HepG2 (cell line): ENCODE results near the gene TOX4. TPM values are rescaled to one million over a fixed set of nuclear protein-coding genes. Genes with fewer than 3 reads are reported as not detected.
A peak's percentile ranks its signal among the peaks of the same experiment; 100 is the strongest.

Experiments
- ARID2 ChIP-seq: sonication (generic); formaldehyde crosslinking; IDR thresholded peaks from 2 replicates; pipeline ENCODE4 v1.8.1; 2022; ENCODE audit warnings: mild to moderate bottlenecking, missing genetic modification reagents, borderline replicate concordance
- CBFB ChIP-seq: sonication (generic); formaldehyde crosslinking; IDR thresholded peaks from 2 replicates; pipeline ENCODE4 v1.4.0; 2020; ENCODE audit warnings: missing genetic modification reagents
- GLI4 ChIP-seq: sonication (generic); formaldehyde crosslinking; IDR thresholded peaks from 2 replicates; pipeline ENCODE4 v1.5.1; 2020; ENCODE audit warnings: missing genetic modification reagents, mild to moderate bottlenecking, moderate library complexity, borderline replicate concordance
- IKZF5 ChIP-seq: IDR thresholded peaks from 2 replicates; pipeline ENCODE4 v1.6.1; 2018; ENCODE audit warnings: missing genetic modification reagents, mild to moderate bottlenecking, missing compliant biosample characterization
- JARID2 ChIP-seq: sonication (generic); formaldehyde crosslinking; IDR thresholded peaks from 2 replicates; pipeline ENCODE4 v1.8.1; 2023; ENCODE audit warnings: missing genetic modification reagents, inconsistent platforms; ENCODE audit not compliant: insufficient replicate concordance
- LRRFIP1 ChIP-seq: sonication (generic); formaldehyde crosslinking; conservative IDR thresholded peaks from 2 replicates; pipeline ENCODE4 v1.4.0; 2020; ENCODE audit warnings: missing genetic modification reagents
- PCBP2 ChIP-seq: fragments of 200-400 bp; formaldehyde crosslinking; optimal IDR thresholded peaks from 2 replicates; pipeline ENCODE3; 2018; ENCODE audit warnings: low read length, low read depth; ENCODE audit not compliant: poor library complexity, severe bottlenecking
- STAT5B ChIP-seq: sonication (generic); formaldehyde crosslinking; IDR thresholded peaks from 2 replicates; pipeline ENCODE4 v1.4.0; 2020; ENCODE audit warnings: missing genetic modification reagents
- ZNF20 ChIP-seq: sonication (generic); formaldehyde crosslinking; IDR thresholded peaks from 2 replicates; pipeline ENCODE4 v1.4.0; 2020; ENCODE audit warnings: mild to moderate bottlenecking, moderate library complexity, missing genetic modification reagents
- ZNF263 ChIP-seq: sonication (generic); formaldehyde crosslinking; IDR thresholded peaks from 2 replicates; pipeline ENCODE4 v1.4.0; 2020; ENCODE audit warnings: missing genetic modification reagents
- ZNF274 ChIP-seq: sonication (generic); formaldehyde crosslinking; IDR thresholded peaks from 2 replicates; pipeline ENCODE4 v1.5.1; 2020; ENCODE audit warnings: mild to moderate bottlenecking, missing genetic modification reagents
- ZNF513 ChIP-seq: sonication (generic); formaldehyde crosslinking; conservative IDR thresholded peaks from 2 replicates; pipeline ENCODE4 v1.5.0; 2020; ENCODE audit warnings: missing genetic modification reagents
- ZNF75D ChIP-seq: sonication (generic); formaldehyde crosslinking; IDR thresholded peaks from 2 replicates; pipeline ENCODE4 v1.8.1; 2023; ENCODE audit warnings: missing genetic modification reagents, mild to moderate bottlenecking, borderline replicate concordance
- polyA plus RNA-seq, 8 experiments: library from polyadenylated mRNA; depleted of rRNA in 3 of 8; stranded (reverse) in 7 of 8; unstranded in 1 of 8; fragments of >200 nt; fragmentation: Illumina TruSeq in 4 of 8; extraction: Trizol in 4 of 8; gene quantifications; 2 replicates each; pipeline versions ENCODE4 v1.2.1 to v1.2.3, GENCODE V29; 2011 to 2016; ENCODE audit warnings: low read depth in 4 of 8, missing spikeins in 1 of 8, mixed read lengths in 1 of 8; ENCODE audit not compliant: insufficient read depth in 1 of 8
- total RNA-seq, 5 experiments: library from RNA; depleted of rRNA; stranded (reverse); fragments of >200 nt; fragmentation: Illumina TruSeq; extraction: Trizol; gene quantifications; 2 replicates each; pipeline ENCODE4 v1.2.3, GENCODE V29; 2016; ENCODE audit warnings: low read depth in 1 of 5
- TF ChIP-seq, protein P1 (sequence below): sonication (generic); formaldehyde crosslinking; IDR thresholded peaks from 2 replicates; pipeline ENCODE4 v1.4.0; 2020; ENCODE audit warnings: missing genetic modification reagents
- TF ChIP-seq, protein P2 (sequence below): sonication (generic); formaldehyde crosslinking; IDR thresholded peaks from 2 replicates; pipeline ENCODE4 v1.4.0; 2020; ENCODE audit warnings: mild to moderate bottlenecking, missing genetic modification reagents
- TF ChIP-seq, protein P3 (sequence below): sonication (generic); formaldehyde crosslinking; IDR thresholded peaks from 2 replicates; pipeline ENCODE4 v1.5.0; 2020; ENCODE audit warnings: missing genetic modification reagents, mild to moderate bottlenecking, borderline replicate concordance
- TF ChIP-seq, protein P4 (sequence below): sonication (generic); formaldehyde crosslinking; IDR thresholded peaks from 2 replicates; pipeline ENCODE4 v1.5.1; 2020; ENCODE audit warnings: missing genetic modification reagents, mild to moderate bottlenecking, borderline replicate concordance

Gene TOX4
- total and polyA plus RNA-seq, 2 of the 13 experiments (the other 11 are each of a cell fraction or from before 2014, with no cell fraction given): 71.8 to 163 TPM

DNA sequence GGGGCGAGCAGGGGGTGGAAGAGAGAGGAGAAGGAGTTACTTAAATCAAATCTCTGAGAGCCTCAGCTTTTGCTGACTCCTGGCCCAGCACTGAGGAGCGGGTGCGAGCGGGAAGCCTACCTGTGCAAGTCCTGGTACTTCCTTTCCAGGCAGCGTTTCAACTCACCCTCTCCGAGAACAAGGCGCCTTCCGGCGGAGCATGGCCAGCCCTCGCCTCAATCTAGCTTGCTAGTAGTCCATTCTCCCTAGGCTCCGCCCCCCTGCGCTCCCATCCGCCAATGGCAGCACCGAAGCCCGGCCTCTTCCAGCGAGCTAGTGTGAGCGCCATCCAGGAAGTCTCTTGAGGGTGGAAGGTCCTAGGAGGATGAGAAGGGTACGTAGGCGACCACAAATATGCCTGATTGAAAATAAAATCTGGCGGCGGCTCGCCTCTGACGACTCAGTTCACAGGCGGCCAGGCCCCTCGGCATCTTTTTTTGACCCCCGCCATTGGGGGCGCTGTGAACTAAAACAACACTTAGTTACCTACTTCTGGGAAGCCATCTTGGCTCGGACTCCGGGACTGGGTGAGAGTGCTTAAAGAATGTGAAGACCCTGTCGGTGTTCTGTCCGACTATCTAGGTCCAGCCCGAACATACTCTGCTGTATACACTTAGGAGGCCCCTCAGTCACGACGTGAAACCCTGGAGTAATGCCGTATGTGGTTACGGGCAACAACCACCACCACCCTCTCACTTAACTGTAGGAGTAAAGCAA is 20.9 kb upstream of the TOX4 start, which contains the start of gene CHD8 (continued):
- TF ChIP-seq, protein P1, sequence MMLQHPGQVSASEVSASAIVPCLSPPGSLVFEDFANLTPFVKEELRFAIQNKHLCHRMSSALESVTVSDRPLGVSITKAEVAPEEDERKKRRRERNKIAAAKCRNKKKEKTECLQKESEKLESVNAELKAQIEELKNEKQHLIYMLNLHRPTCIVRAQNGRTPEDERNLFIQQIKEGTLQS: peak; percentile 14; the same call in 1 of the 2 replicates
- TF ChIP-seq ARID2 (CRISPR knock-in tag) (peak; percentile 2; the same call in 1 of the 2 replicates), LRRFIP1 (CRISPR knock-in tag) (no peak), GLI4 (CRISPR knock-in tag) (peak; percentile 33; the same call in 1 of the 2 replicates), CBFB (peak; percentile 84), ZNF513 (CRISPR knock-in tag) (0 out of 2 replicates have a peak, but pooled peaks have one; percentile 14), ZNF75D (CRISPR knock-in tag) (no peak), STAT5B (CRISPR knock-in tag) (no peak), IKZF5 (peak; percentile 90), ZNF20 (CRISPR knock-in tag) (0 out of 2 replicates have a peak, but pooled peaks have one; percentile 34), JARID2 (CRISPR knock-in tag) (no peak), PCBP2 (no peak), ZNF274 (CRISPR knock-in tag) (peak; percentile 63; the same call in 1 of the 2 replicates), ZNF263 (CRISPR knock-in tag) (no peak)
- TF ChIP-seq, protein P2, sequence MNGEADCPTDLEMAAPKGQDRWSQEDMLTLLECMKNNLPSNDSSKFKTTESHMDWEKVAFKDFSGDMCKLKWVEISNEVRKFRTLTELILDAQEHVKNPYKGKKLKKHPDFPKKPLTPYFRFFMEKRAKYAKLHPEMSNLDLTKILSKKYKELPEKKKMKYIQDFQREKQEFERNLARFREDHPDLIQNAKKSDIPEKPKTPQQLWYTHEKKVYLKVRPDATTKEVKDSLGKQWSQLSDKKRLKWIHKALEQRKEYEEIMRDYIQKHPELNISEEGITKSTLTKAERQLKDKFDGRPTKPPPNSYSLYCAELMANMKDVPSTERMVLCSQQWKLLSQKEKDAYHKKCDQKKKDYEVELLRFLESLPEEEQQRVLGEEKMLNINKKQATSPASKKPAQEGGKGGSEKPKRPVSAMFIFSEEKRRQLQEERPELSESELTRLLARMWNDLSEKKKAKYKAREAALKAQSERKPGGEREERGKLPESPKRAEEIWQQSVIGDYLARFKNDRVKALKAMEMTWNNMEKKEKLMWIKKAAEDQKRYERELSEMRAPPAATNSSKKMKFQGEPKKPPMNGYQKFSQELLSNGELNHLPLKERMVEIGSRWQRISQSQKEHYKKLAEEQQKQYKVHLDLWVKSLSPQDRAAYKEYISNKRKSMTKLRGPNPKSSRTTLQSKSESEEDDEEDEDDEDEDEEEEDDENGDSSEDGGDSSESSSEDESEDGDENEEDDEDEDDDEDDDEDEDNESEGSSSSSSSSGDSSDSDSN (CRISPR knock-in tag): peak; percentile 89
- TF ChIP-seq, protein P3, sequence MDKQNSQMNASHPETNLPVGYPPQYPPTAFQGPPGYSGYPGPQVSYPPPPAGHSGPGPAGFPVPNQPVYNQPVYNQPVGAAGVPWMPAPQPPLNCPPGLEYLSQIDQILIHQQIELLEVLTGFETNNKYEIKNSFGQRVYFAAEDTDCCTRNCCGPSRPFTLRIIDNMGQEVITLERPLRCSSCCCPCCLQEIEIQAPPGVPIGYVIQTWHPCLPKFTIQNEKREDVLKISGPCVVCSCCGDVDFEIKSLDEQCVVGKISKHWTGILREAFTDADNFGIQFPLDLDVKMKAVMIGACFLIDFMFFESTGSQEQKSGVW (CRISPR knock-in tag): no peak; the same call in 1 of the 2 replicates
- TF ChIP-seq, protein P4, sequence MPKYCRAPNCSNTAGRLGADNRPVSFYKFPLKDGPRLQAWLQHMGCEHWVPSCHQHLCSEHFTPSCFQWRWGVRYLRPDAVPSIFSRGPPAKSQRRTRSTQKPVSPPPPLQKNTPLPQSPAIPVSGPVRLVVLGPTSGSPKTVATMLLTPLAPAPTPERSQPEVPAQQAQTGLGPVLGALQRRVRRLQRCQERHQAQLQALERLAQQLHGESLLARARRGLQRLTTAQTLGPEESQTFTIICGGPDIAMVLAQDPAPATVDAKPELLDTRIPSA: no peak
